Endothelial cell of umbilical vein (primary cell): ENCODE data around the gene TMEM50B. TPM values are rescaled to one million over a fixed set of nuclear protein-coding genes. Genes with fewer than 3 reads are reported as not detected.
A peak's percentile ranks its signal among the peaks of the same experiment; 100 is the strongest.

ENCODE experiments used
- BruUV-seq: library from RNA; stranded (reverse); fragments of 400-500 nt; replicated peaks from 2 replicates; lab custom pipeline; 2021; lab: Mats Ljungman, UMichigan
- CTCF ChIA-PET: fragments of 300-600, 350-600 bp; sonication (Branson Sonifier 250); formaldehyde crosslinking; loops from one replicate; lab custom pipeline; 2021; ENCODE audit warnings: antibody characterized with exemption, inconsistent platforms; lab: Charles Lee
- POLR2A ChIA-PET: fragments of 300-600, 350-600 bp; sonication (Branson Sonifier 250); formaldehyde crosslinking; loops from one replicate; lab custom pipeline; 2021; ENCODE audit warnings: antibody characterized with exemption, inconsistent platforms; lab: Charles Lee
- DNase-seq: peaks from one replicate; pipeline ENCODE4 v3.0.0-alpha.2; 2011; ENCODE audit warnings: low read depth, low spot score
- FAIRE-seq: peaks from 2 replicates; lab custom pipeline; 2011; peaks lifted over from hg19 to GRCh38; lab: Jason Lieb, UNC
- H2AFZ ChIP-seq: 2 replicates; pipeline ENCODE4 v1.6.0; 2012; ENCODE audit warnings: low read depth, low read length, control low read depth, inconsistent platforms
- H3K27ac ChIP-seq: 2 replicates; pipeline ENCODE4 v1.5.1; 2011; ENCODE audit warnings: low read depth, mild to moderate bottlenecking, control low read depth, low read length, moderate library complexity; ENCODE audit not compliant: insufficient read depth
- H3K27me3 ChIP-seq, 2 experiments: 2 replicates each; pipeline versions ENCODE4 v1.6.0 to v1.6.1; 2011; ENCODE audit warnings: low read length in 2 of 2, mixed read lengths in 1 of 2; ENCODE audit not compliant: control insufficient read depth in 2 of 2, insufficient read depth in 2 of 2
- H3K36me3 ChIP-seq, 2 experiments: 2 replicates in 1 of 2; 3 replicates in 1 of 2; pipeline ENCODE4 v1.5.1; 2011; ENCODE audit warnings: low read length in 2 of 2, mild to moderate bottlenecking in 1 of 2, moderate library complexity in 1 of 2; ENCODE audit not compliant: control insufficient read depth in 2 of 2, insufficient read depth in 2 of 2; ENCODE audit errors: extremely low read depth in 1 of 2
- H3K4me1 ChIP-seq: 3 replicates; pipeline ENCODE4 v1.5.1; 2011; ENCODE audit warnings: mild to moderate bottlenecking, low read length; ENCODE audit not compliant: control insufficient read depth, insufficient read depth; ENCODE audit errors: extremely low read depth
- H3K4me2 ChIP-seq: 2 replicates; pipeline ENCODE4 v1.6.1; 2011; ENCODE audit warnings: low read length, control low read depth, mixed read lengths; ENCODE audit not compliant: insufficient read depth
- H3K4me3 ChIP-seq, 3 experiments: fragments of 200-600 bp in 1 of 3; sonication (generic), shearing (Covaris generic) in 1 of 3; replicated peaks in 1 of 3; 2 replicates each; pipeline ENCODE4 v1.5.1; 2011 to 2016; ENCODE audit warnings: control low read depth in 3 of 3, low read length in 3 of 3, mild to moderate bottlenecking in 2 of 3, inconsistent platforms in 1 of 3, low read depth in 1 of 3, moderate library complexity in 1 of 3; ENCODE audit not compliant: insufficient read depth in 1 of 3
- H3K79me2 ChIP-seq: 2 replicates; pipeline ENCODE4 v1.6.0; 2012; ENCODE audit warnings: low read length, inconsistent platforms; ENCODE audit not compliant: control insufficient read depth, insufficient read depth
- H3K9ac ChIP-seq: replicated peaks from 2 replicates; pipeline ENCODE3; 2011; ENCODE audit warnings: low read length, control low read depth; ENCODE audit not compliant: insufficient read depth; ENCODE audit errors: extremely low read depth
- H3K9me1 ChIP-seq: replicated peaks from 3 replicates; pipeline ENCODE4 v1.6.0; 2011; ENCODE audit warnings: mild to moderate bottlenecking, low read length; ENCODE audit not compliant: control insufficient read depth, insufficient read depth; ENCODE audit errors: extremely low read depth
- H3K9me3 ChIP-seq: replicated peaks from 2 replicates; pipeline ENCODE4 v1.5.1; 2012; ENCODE audit warnings: low read length, inconsistent platforms; ENCODE audit not compliant: control insufficient read depth, insufficient read depth
- H4K20me1 ChIP-seq: replicated peaks from 2 replicates; pipeline ENCODE3; 2011; ENCODE audit warnings: mild to moderate bottlenecking, low read length; ENCODE audit not compliant: control insufficient read depth, insufficient read depth; ENCODE audit errors: extremely low read depth
- EZH2 ChIP-seq: IDR thresholded peaks from 2 replicates; pipeline ENCODE4 v1.6.1; 2012; ENCODE audit warnings: borderline replicate concordance, low read depth, mild to moderate bottlenecking, moderate library complexity, low read length, inconsistent platforms; ENCODE audit not compliant: severe bottlenecking
- FOS ChIP-seq: IDR thresholded peaks from 2 replicates; pipeline ENCODE4 v1.6.1; 2011; ENCODE audit warnings: mild to moderate bottlenecking, low read length, moderate library complexity, borderline replicate concordance; ENCODE audit not compliant: insufficient read depth
- JUN ChIP-seq: IDR thresholded peaks from 2 replicates; pipeline ENCODE4 v1.6.1; 2011; ENCODE audit warnings: borderline replicate concordance, low read depth; ENCODE audit not compliant: insufficient read length, insufficient read depth
- MYC ChIP-seq: IDR thresholded peaks from one replicate; pipeline ENCODE4 v1.6.1; 2011; ENCODE audit warnings: mild to moderate bottlenecking, low read depth, low read length
- POLR2A ChIP-seq: IDR thresholded peaks from 2 replicates; pipeline ENCODE4 v1.6.1; 2012; ENCODE audit warnings: low read depth, mild to moderate bottlenecking, control low read depth, low read length
- POLR2AphosphoS5 ChIP-seq: IDR thresholded peaks from 2 replicates; pipeline ENCODE4 v1.6.1; 2012; ENCODE audit warnings: low read depth, mild to moderate bottlenecking, control low read depth, low read length, moderate library complexity; ENCODE audit not compliant: insufficient read depth
- dilution Hi-C: fragments of 300-500 bp; cut with MboI; formaldehyde crosslinking; loops from one replicate; pipeline ENCODE4 v1.15.0; 2019; ENCODE audit warnings: low sequenced_read_pairs; ENCODE audit not compliant: extremely low pct_ligation_motif_present
- intact Hi-C: fragments of 100-400 bp; cut with micrococcal nuclease; formaldehyde crosslinking; loops from one replicate; pipeline ENCODE4 v1.10.0; 2022
- polyA plus RNA-seq, 4 experiments: library from polyadenylated mRNA; depleted of rRNA in 3 of 4; stranded (reverse) in 3 of 4; unstranded in 1 of 4; fragments of >200 nt; gene quantifications; 2 replicates each; pipeline versions ENCODE4 v1.2.1 to v1.2.3, GENCODE V29; 2011 to 2012; ENCODE audit warnings: missing spikeins in 1 of 4
- total RNA-seq: library from RNA; stranded (reverse); gene quantifications from 2 replicates; pipeline ENCODE4 v1.2.3, GENCODE V29; 2021
- TF ChIP-seq, protein P1 (sequence below), 2 donors: IDR thresholded peaks; 1 replicate in 1 of 2; 2 replicates in 1 of 2; pipeline ENCODE4 v1.5.1; 2011; ENCODE audit warnings: low read length in 2 of 2, mild to moderate bottlenecking in 2 of 2, moderate library complexity in 2 of 2, control low read depth in 1 of 2, inconsistent platforms in 1 of 2, low read depth in 1 of 2; ENCODE audit not compliant: insufficient read depth in 1 of 2; ENCODE audit errors: extremely low read depth in 1 of 2

Gene TMEM50B
- total and polyA plus RNA-seq, 2 donors (not counting 3 experiments of a cell fraction or from before 2014, with no cell fraction given), result 25.1 to 29.3 TPM

- Histone ChIP-seq H3K4me3 (no peak overlapping the region), H3K9ac (no peak overlapping the region), H2AFZ (no peak overlapping the region), H3K27ac (no peak overlapping the region), H3K4me2 (no peak overlapping the region), H3K27me3 (no peaks in the 10 kb centered on the region), H3K36me3 (peaks cover 6 to 46% of the 10 kb centered on the region in 2 experiments), H3K79me2 (no peaks in the 10 kb centered on the region), H3K9me1 (no peaks in the 10 kb centered on the region), H3K4me1 (peaks cover 12% of the 10 kb centered on the region), H4K20me1 (no peaks in the 10 kb centered on the region), H3K9me3 (no peaks in the 10 kb centered on the region)
- ChIA-PET POLR2A (interaction anchor here (0.6 kb wide), 1 partner anchor 42 kb away, joined by 6 read pairs; no protein-coding TSS in a partner anchor), CTCF (interaction anchor here (0.8 to 2.5 kb wide), 7 partner anchors 15 to 230 kb away, joined by 3 to 18 read pairs (median 4); partner anchors contain the start of gene TMEM50B)
- no TSS peak for BruUV-seq
- intact Hi-C loops (no loop called here), dilution Hi-C loops (no loop called here)
- TF ChIP-seq EZH2, result no peak
- no peak for TF ChIP-seq POLR2AphosphoS5
- no peak for TF ChIP-seq FOS
- TF ChIP-seq MYC, result no peak
- TF ChIP-seq POLR2A, result no peak
- TF ChIP-seq, protein P1, sequence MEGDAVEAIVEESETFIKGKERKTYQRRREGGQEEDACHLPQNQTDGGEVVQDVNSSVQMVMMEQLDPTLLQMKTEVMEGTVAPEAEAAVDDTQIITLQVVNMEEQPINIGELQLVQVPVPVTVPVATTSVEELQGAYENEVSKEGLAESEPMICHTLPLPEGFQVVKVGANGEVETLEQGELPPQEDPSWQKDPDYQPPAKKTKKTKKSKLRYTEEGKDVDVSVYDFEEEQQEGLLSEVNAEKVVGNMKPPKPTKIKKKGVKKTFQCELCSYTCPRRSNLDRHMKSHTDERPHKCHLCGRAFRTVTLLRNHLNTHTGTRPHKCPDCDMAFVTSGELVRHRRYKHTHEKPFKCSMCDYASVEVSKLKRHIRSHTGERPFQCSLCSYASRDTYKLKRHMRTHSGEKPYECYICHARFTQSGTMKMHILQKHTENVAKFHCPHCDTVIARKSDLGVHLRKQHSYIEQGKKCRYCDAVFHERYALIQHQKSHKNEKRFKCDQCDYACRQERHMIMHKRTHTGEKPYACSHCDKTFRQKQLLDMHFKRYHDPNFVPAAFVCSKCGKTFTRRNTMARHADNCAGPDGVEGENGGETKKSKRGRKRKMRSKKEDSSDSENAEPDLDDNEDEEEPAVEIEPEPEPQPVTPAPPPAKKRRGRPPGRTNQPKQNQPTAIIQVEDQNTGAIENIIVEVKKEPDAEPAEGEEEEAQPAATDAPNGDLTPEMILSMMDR (IDR thresholded peaks at IDR 0.05; ENCODE audit: extremely low read depth in 1 of 2, insufficient read depth in 1 of 2, low read depth in 1 of 2, low read length in 2 of 2), result no peak
- no peak for TF ChIP-seq JUN
- peak; percentile 54 for FAIRE-seq
- peak; percentile 23 for DNase-seq
Observed at GRCh38 chr21:33428669-33429068, 51.1 kb downstream of the TMEM50B start.
